Stimulated activated CD8-positive, alpha-beta memory T cell treated with anti-CD3 and anti-CD28 coated beads, Interleukin-12 subunit alpha, Interleukin-12 subunit beta, amount 100 ng/mL, for 4 hours (primary cell): ENCODE results near the gene TNS3.

ENCODE experiments used
- DNase-seq: peaks from one replicate; pipeline ENCODE4 v3.0.0-alpha.2; 2020; ENCODE audit warnings: low read depth

Gene TNS3

GRCh38 chr7:47249361-47249760 is 332.6 kb downstream of the TNS3 start:
- DNase-seq, result no peak

- DNase-seq, result no peak
Observed at GRCh38 chr7:47248797-47249196, 333.1 kb downstream of the TNS3 start.

GRCh38 chr7:47247132-47247531 is 334.8 kb downstream of the TNS3 start:
- DNase-seq, result no peak

- DNase-seq, result no peak
Observed at GRCh38 chr7:47244692-47245091, 337.2 kb downstream of the TNS3 start.

GRCh38 chr7:47241112-47242065 is 340.5 kb downstream of the TNS3 start:
- DNase-seq, result no peak

- DNase-seq, result no peak
Observed at GRCh38 chr7:47239931-47240421, 341.9 kb downstream of the TNS3 start.

- no peak for DNase-seq
Observed at GRCh38 chr7:47239034-47239433, 342.9 kb downstream of the TNS3 start.

GRCh38 chr7:47236480-47237129 is 345.3 kb downstream of the TNS3 start:
- no peak for DNase-seq

GRCh38 chr7:47233996-47234395 is 347.9 kb downstream of the TNS3 start:
- no peak for DNase-seq

GRCh38 chr7:47232751-47233412 is 349.0 kb downstream of the TNS3 start:
- no peak for DNase-seq

- DNase-seq, result no peak
Observed at GRCh38 chr7:47231627-47232026, 350.3 kb downstream of the TNS3 start.

- no peak for DNase-seq
Observed at GRCh38 chr7:47231032-47231431, 350.9 kb downstream of the TNS3 start.

- DNase-seq, result no peak
Observed at GRCh38 chr7:47228386-47229014, 353.4 kb downstream of the TNS3 start.

- DNase-seq, result no peak
Observed at GRCh38 chr7:47227762-47228177, 354.1 kb downstream of the TNS3 start.

GRCh38 chr7:47226696-47227095 is 355.2 kb downstream of the TNS3 start:
- no peak for DNase-seq

- DNase-seq, result no peak
Observed at GRCh38 chr7:47225387-47226131, 356.4 kb downstream of the TNS3 start.
